ENCODE results near the gene CTXN3.

The CTXN3 gene

DNA sequence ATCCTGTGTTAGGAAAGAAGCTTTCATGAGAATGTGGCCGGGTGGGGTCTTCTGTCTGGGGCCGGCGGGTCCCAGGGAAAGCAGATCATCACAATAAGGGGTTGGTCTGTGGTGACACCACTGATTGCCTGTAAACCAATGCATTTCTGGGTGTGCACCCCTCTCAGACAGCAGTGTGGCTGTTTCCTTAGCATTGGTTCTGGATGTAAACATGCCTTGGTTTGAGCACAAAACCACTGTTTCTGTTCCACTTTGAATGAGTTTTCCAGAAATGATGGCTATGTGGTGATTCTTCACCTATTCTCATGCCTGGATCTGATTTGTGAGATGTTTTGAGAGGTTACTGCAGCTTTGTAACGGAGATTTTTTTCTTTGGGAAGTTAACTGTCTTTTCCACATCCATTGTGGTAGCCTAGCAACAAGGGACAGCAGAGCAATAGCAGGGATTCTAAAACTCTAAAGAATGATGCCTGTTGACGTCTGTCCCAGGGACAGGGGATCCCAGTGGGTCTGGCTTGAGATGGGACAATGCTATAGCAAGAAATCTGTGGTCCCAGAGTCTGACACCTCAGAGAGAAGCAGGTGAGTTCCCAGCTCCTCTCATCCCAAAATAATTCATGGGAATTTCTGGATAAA is 54.2 kb downstream of the CTXN3 start, which contains the start of gene CCDC192:
CCDC192 (plus strand) TSS at position 466 of the 636 bp plus-strand sequence; CDS start at position 521, 55 bp downstream.
- Histone ChIP-seq H3K4me3 (ENCODE audit: low read depth, low read length, poor library complexity, severe bottlenecking) (no peak within 1 kb of the TSS), H3K27ac (ENCODE audit: low read depth, low read length, poor library complexity, severe bottlenecking) (no peak within 1 kb of the TSS), H3K27me3 (ENCODE audit: insufficient read depth, low read length) (no peaks in the 10 kb centered on the region), H3K4me1 (ENCODE audit: insufficient read depth, low read length, severe bottlenecking) (no peaks in the 10 kb centered on the region), H4K20me1 (ENCODE audit: insufficient read depth, low read length) (no peaks in the 10 kb centered on the region), H3K4me2 (ENCODE audit: low read length) (no peak within 1 kb of the TSS), H3K9me2 (ENCODE audit: low read depth, low read length) (no peaks in the 10 kb centered on the region), H3K9ac (ENCODE audit: low read length) (no peak within 1 kb of the TSS), H2AFZ (ENCODE audit: low read length) (no peak within 1 kb of the TSS), H3K79me2 (ENCODE audit: insufficient read depth, low read length) (no peaks in the 10 kb centered on the region), H3K9me3 (ENCODE audit: low read length) (no peaks in the 10 kb centered on the region), H3F3A (ENCODE audit: insufficient read depth, low read length) (no peaks in the 10 kb centered on the region), H3K36me3 (ENCODE audit: insufficient read depth, low read length) (no peaks in the 10 kb centered on the region)
- TF ChIP-seq, protein P1, sequence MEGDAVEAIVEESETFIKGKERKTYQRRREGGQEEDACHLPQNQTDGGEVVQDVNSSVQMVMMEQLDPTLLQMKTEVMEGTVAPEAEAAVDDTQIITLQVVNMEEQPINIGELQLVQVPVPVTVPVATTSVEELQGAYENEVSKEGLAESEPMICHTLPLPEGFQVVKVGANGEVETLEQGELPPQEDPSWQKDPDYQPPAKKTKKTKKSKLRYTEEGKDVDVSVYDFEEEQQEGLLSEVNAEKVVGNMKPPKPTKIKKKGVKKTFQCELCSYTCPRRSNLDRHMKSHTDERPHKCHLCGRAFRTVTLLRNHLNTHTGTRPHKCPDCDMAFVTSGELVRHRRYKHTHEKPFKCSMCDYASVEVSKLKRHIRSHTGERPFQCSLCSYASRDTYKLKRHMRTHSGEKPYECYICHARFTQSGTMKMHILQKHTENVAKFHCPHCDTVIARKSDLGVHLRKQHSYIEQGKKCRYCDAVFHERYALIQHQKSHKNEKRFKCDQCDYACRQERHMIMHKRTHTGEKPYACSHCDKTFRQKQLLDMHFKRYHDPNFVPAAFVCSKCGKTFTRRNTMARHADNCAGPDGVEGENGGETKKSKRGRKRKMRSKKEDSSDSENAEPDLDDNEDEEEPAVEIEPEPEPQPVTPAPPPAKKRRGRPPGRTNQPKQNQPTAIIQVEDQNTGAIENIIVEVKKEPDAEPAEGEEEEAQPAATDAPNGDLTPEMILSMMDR (IDR thresholded peaks at IDR 0.05; ENCODE audit: low read length) = no peak

DNA sequence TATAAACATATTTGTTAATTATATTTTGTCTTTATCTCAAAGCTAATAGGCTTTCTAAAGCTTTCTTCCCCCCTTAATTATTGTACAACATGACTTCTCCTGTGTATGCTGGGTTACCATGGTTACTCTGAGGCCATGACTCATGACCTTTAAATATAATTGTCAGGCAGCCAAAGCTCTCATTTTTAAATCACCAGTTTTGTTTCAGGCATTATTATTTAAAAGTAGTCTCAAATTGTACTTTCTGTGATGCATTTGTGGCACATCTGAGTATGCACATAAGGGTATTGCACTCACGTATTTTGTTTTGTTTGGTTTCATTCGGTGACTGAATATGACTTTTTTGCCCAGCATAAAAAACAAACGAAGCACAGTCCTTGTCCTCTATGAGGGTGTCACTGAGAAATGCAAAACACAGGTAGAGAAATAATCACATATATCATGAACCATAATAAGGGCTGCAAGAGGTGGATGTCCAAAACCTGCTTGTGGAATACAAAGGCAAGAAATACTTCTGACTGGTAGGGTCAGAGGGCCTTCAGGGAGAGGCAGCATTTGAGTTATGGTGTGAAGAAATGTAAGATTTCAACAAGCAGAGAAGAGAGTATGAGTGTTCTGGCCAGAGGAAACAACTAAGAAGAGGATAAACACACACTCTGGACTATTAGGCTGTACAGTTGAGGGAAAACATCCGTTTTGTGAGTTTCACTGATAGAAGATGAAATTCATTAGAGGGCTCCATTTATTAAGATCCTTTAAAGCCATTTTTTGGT is 56.4 kb downstream of the CTXN3 start:
- H3K4me1 ChIP-seq (ENCODE audit: insufficient read depth, low read length, severe bottlenecking) = no peaks in the 10 kb centered on the region
- H3K36me3 ChIP-seq (ENCODE audit: insufficient read depth, low read length) = no peaks in the 10 kb centered on the region
- TF ChIP-seq, protein P1 (IDR thresholded peaks at IDR 0.05; ENCODE audit: low read length) = no peak
- TF ChIP-seq EZH2 (IDR thresholded peaks at IDR 0.05; ENCODE audit: borderline replicate concordance, low read length) = no peak
- H2AFZ ChIP-seq (ENCODE audit: low read length) = no peak overlapping the region
- no peaks in the 10 kb centered on the region for H3K79me2 ChIP-seq (ENCODE audit: insufficient read depth, low read length)
- H3K4me3 ChIP-seq (ENCODE audit: low read depth, low read length, poor library complexity, severe bottlenecking) = no peak overlapping the region
- H3K4me2 ChIP-seq (ENCODE audit: low read length) = no peak overlapping the region
- no peak overlapping the region for H3K9ac ChIP-seq (ENCODE audit: low read length)
- H4K20me1 ChIP-seq (ENCODE audit: insufficient read depth, low read length) = no peaks in the 10 kb centered on the region
- H3K27me3 ChIP-seq (ENCODE audit: insufficient read depth, low read length) = no peaks in the 10 kb centered on the region
- H3K9me2 ChIP-seq (ENCODE audit: low read depth, low read length) = no peaks in the 10 kb centered on the region
- H3K9me3 ChIP-seq (ENCODE audit: low read length) = no peaks in the 10 kb centered on the region
- no peaks in the 10 kb centered on the region for H3F3A ChIP-seq (ENCODE audit: insufficient read depth, low read length)
- no peak overlapping the region for H3K27ac ChIP-seq (ENCODE audit: low read depth, low read length, poor library complexity, severe bottlenecking)

DNA sequence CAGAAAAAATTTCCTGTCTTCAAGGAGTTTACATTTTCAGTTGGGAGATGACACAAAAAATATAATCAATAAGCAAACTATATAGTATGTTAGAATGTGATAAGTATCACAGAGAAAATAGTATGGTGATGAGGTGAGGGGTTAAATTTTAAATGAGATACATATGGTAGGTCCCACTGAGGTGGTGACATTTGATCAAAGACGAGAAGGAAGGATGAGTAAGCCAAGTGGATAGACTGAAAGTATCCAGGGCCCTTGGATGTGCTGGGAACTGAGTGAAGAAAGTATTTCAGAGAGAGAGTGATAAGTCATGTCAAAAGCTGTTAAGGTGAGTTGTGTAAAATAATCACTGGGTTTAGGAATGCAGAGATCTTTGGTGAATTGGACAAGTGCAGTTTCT is 57.8 kb downstream of the CTXN3 start:
- H3K9me3 ChIP-seq (ENCODE audit: low read length) = no peaks in the 10 kb centered on the region
- no peak overlapping the region for H3K9ac ChIP-seq (ENCODE audit: low read length)
- H3K4me2 ChIP-seq (ENCODE audit: low read length) = no peak overlapping the region
- no peaks in the 10 kb centered on the region for H3K9me2 ChIP-seq (ENCODE audit: low read depth, low read length)
- no peaks in the 10 kb centered on the region for H3F3A ChIP-seq (ENCODE audit: insufficient read depth, low read length)
- H3K27ac ChIP-seq (ENCODE audit: low read depth, low read length, poor library complexity, severe bottlenecking) = no peak overlapping the region
- no peak overlapping the region for H2AFZ ChIP-seq (ENCODE audit: low read length)
- H3K4me3 ChIP-seq (ENCODE audit: low read depth, low read length, poor library complexity, severe bottlenecking) = no peak overlapping the region
- no peaks in the 10 kb centered on the region for H3K27me3 ChIP-seq (ENCODE audit: insufficient read depth, low read length)
- H3K36me3 ChIP-seq (ENCODE audit: insufficient read depth, low read length) = no peaks in the 10 kb centered on the region
- no peaks in the 10 kb centered on the region for H3K79me2 ChIP-seq (ENCODE audit: insufficient read depth, low read length)
- H3K4me1 ChIP-seq (ENCODE audit: insufficient read depth, low read length, severe bottlenecking) = no peaks in the 10 kb centered on the region
- no peak for TF ChIP-seq EZH2 (IDR thresholded peaks at IDR 0.05; ENCODE audit: borderline replicate concordance, low read length)
- TF ChIP-seq, protein P1 (IDR thresholded peaks at IDR 0.05; ENCODE audit: low read length) = no peak
- no peaks in the 10 kb centered on the region for H4K20me1 ChIP-seq (ENCODE audit: insufficient read depth, low read length)
